ENCODE measurements around the gene ABCG2.

Gene ABCG2

DNA sequence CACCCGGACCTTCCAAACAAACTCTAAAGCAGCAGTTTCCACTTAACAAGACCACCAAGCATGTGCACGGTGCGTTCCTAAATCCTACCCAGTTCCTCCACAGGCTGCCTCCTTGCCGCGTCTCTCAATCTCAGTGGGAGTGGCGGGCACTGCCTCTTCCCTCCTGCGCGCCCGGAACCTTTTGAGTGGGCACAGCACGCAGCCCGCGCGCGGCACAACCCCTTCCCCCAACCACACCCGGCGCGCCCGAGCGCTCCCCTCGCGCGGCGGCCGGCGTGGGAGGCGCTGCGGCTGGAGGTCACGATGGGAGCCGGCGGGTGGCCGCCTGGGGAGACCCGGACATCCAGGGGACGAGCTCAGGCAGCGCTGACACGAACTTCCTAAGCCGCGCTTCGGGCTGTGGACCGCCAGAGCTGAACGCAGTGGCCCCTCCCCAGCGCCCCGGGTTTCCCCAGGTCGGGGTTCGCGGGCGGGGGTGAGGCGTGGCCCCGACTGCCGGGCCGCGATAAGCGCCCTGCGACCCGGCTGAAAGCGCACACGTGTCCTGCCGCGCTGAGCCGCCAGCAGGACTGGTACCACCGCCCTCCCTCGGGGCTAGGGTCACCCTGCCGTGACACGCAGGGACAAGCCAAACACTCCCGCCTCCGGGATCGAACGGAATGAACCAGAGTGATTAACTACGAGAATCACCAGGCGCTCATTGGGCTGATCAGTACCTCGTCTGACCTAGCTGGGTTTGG lies at the start of gene ABCG2:
Gene ABCG2 (minus strand): TSS at position 151 of the 740 bp plus-strand sequence. CDS start 18,644 bp downstream, outside the sequence.
- DNase-seq = peak in 1 of 2 experiments; percentile 28

DNA sequence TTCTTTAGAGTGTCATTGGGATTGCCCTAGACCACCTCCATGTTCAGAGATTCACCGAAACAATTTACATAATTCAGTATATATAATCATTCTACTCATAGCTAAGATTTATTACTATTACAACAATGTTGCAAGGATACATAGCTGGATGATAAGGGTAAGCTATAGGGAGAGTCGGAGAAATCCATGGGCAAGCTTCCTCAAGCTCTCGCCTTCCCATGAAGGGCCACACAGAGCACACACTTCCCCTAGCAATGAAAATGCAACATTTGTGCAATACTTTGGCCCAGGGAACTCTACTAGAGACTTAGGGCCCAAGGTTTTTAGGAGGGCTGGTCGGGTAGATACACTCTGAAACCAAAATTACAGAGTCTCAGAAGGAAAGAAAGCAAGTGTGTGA lies 49.7 kb upstream of the ABCG2 start:
- DNase-seq = no peak

DNA sequence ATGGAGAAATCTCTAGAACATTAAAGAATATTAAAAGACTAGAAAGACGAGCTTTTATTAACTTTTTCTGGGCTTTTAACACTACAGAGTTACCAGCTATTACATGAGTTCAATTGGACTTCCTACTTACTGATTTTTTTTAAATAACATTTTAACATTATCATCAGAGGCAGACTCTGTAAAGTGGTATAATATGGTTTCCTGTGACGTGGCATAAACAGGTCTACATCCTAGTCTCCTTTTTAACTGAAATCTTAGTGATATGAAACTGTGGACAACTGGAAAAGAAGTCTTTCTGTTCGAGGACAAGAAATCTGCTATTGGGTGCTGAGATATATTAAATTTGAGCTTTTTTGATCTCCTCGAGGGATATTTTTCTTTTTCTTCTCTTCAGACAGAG lies 48.7 kb upstream of the ABCG2 start:
- DNase-seq = no peak

DNA sequence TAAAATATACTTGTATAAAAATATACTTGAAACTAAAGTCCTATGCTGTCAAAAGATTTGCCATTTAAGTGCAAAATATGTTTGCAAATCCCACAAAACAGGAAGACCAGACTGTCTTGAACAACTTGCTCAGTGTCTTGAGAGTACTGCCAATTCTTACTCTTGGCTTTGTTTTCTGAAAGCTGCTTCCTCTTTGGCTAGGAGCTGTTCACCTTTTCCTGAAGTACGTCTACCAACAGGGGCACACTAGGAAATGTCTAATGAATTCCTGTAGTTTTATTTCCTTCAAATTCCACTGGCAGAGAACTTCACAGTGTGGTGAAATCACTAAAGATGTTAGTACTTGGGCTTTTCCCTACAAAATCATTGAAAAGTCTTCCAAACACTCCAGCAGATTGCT lies 46.4 kb upstream of the ABCG2 start:
- no peak for DNase-seq

DNA sequence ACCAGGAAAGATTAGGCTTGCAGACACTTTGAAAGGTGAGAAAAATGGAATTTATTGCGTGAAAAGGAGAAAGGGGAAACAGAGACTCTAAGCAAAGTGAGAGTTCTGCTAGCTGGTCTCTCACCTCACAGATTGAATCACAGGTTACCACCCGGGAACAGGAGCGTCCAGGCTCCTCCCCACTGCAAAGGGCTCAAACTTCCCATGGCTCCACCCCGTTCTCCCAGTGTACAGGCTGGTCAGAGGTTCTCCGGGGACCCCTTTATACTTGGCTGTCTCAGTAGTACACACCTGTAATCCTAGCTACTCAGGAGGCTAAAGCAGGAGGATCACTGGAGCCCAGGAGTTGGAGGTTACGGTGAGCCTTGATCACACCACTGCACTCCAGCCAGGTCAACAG lies 44.0 kb upstream of the ABCG2 start:
- DNase-seq = no peak

DNA sequence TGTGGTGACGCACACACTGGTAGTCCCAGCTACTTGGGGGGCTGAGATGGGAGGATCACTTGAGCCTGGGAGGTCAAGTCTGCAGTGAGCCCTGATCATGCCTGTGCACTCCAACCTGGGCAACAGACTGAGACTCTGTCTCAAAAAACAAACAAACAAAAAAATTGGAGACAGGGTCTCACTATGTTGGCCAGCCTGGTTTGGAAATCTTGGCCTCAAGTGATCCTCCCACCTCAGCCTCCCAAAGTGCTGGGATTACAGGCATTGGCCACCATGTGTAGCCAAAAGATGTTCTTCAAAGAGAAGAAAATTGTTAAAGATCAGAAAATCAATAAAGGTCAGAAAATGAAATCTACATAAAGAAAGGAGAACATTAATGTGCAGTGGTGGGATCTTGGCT lies 41.7 kb upstream of the ABCG2 start:
- no peak for DNase-seq

DNA sequence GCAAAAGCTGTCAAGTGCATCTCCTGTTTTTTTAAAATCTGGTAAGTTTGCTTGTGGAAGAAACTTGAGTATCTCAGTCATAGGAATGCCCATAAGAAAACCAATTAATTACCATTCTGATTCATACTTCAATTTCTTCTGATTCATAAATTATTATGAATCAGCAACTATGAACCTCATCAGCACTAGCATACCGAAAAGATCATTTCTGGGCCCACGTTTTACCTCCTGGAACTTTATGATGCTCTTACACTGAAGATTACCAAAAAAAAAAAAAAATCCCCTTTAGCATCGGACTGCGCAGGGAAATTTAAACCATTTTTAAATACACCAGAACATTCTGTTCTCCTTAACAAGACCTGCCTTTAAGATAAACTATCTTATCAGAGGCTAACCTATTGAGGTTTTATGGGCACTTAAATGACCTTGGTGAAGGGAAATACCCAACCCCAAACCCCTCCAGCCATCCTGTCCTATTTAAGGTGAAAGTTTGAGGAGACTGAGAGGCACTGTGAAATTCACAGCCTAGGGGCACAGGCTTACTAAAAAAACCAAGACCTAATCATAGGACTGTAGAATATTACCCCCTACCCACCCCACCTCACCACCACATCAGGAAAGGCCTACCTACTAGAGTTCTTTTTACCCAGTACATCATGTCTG lies 38.2 kb upstream of the ABCG2 start:
- DNase-seq = no peak

DNA sequence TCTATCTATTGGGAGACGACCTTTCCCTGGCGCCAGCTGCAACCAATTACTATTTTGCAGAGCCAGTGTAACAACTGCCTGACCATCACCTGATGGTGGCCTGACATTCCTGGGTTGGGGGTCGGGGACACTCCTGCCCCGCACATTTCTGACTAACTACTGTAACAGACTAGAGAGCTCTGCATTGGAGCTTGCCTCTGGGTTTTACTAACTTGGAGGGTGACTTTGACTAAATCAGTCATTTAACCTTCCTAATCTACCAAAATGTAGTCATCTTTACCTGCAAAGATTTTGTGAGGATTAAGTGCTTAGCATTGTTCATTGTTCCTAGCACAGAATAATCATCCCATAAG lies 37.5 kb upstream of the ABCG2 start:
- DNase-seq = no peak

DNA sequence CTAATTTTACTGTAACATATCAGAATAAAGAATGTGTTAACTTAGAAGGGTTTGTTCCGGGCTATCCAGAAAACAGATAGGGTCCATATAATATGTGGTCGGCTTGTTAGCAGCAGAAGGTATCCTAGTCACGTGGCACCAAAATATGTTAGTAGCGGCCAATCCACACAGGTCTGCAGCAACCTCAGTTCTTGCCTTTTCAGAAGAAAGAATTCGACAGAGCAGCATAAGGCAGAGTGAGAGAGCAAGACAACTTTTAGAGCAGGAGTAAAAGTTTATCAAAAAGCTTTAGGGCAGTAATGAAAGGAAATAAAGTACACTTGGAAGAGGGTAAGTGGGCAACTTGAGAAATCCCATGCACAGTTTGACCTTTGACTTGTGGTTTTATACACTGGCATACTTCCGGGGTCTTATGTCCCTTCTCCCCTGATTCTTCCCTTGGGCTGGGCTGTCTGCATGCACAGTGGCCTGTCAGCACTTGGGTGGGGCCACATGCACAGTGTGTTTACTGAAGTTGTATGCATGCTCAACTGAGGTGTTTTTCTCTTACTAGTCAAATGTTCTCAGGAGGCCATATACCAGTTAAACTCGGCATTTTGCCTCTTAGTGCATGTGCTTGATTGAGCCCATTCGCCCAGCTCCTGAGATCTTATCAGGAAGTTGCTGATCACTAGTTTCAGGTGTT lies 37.0 kb upstream of the ABCG2 start:
- DNase-seq = no peak

DNA sequence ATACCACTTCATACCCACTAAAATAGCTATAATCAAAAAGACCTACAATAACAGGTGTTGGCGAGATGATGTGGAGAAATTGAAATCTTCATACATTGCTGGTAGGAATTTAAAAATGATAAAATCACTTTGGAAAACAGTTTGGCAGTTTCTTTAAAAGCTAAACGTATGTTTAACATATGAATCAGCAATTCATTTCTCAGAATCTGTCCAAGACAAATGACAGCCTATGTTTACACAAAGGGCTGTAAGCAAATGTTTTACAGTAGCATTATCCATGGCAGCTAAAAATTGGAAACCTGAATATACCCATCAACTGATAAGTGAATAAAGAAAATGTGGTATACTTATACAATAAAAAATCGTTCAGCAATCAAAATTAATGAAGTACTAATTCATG lies 33.0 kb upstream of the ABCG2 start:
- DNase-seq = no peak

DNA sequence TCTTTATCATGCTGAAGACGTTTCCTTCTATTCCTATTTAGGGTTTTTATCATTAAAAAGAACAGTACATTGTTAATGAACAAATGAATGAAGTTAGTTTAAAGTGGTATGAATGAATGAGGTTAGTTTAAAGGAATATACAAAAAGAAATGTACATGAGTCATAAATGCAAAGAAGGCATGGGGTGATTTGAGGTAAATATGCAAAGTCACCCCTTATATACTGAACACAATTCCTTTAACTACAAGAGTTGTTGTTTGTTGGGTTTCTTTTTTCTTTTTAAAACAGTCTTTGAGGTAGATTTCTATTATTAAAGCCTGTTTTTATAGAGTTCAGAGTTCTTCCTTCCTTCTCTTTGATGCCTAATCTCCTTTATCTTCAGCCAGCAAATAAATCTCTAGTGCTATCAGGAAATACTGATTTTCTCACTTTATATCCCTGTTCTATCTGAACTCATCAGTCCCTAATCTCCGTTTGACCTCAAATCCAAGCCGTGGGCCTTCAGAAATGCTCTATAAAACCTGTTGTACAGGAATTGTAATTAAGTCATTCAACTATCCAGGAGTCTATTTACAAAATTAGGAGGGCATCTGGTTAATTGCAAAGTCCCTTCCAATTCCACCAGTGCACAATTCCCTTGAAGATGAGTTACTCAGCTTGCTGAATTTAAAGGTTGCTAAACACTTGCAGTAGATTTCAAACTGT lies 31.6 kb upstream of the ABCG2 start:
- DNase-seq = peak in 1 of 2 experiments; percentile 1

DNA sequence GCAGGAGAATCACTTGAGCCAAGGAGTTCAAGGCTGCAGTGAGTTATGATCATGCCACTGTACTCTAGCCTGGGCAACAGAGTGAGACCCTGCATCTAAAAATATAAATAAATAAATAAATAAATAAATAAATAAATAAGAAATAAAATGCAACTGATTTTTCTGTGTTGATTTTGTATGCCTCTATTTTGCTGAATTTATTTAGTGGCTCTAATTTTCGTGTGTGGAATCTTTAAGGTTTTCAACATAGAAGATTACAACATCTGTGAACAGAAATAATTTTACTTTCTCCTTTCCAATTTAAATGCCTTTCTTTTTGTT lies 30.9 kb upstream of the ABCG2 start:
- no peak for DNase-seq

DNA sequence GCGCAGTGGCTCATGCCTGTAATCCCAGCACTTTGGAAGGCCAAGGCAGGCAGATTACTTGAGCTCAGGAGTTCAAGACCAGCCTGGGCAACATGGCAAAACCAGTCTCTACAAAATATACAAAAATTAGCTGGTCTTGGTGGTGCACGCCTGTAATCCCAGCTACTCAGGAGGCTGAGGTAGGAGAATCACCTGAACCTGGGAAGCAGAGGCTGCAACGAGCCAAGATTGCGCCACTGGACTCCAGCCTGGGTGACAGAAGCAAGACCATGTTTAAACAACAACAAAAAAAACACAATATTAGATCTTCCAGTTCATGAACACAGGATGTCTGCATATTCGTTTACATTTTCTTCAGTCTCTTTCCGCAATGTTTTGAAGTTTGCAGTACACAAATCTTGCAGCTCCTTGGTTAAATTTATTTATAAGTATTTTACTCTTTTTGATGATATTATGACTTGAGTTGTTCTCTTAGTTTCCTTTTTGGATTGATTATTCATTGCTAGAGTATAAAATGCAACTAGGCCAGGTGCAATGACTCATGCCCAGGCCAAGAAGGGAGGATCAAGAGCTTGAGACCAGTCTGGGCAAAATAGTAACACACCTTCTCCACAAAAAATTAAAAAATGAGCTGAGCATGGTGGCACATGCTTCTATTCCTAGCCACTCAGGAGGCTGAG lies 30.4 kb upstream of the ABCG2 start:
- DNase-seq = no peak

DNA sequence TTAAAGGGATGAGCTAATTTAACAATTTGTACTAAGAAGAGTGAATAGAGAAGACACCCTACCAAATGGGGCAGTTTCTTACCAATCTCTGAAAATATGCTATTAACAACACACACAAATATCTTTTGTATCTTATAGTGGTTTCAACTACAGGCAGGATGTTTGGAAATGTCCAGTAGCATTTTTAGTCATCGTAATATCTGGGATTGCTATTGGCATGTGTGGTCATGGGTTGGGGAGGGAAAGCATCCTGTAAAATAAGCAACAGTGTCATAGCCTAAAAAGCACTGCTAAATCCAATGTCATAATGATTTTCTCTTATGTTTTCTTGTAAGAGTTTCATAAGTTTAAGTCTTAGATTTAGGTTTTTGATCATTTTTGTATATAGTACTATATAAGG lies 29.3 kb upstream of the ABCG2 start:
- no peak for DNase-seq

DNA sequence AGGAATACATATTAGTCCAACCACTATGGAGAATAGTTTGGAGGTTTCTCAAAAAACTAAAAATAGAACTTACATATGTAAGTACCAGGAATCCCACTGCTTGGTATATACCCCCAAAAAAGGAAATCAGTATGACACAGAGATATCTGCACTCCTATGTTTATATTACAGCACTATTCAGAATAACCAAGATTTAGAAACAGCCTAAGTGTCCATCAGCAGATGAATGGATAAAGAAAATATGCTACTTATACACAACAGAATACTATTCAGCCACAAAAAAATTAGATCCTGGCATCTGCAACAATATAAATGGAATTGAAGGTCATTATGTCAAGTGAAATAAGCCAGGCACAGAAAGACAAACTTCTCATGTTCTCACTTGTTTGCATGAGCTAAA lies 27.5 kb upstream of the ABCG2 start:
- no peak for DNase-seq

DNA sequence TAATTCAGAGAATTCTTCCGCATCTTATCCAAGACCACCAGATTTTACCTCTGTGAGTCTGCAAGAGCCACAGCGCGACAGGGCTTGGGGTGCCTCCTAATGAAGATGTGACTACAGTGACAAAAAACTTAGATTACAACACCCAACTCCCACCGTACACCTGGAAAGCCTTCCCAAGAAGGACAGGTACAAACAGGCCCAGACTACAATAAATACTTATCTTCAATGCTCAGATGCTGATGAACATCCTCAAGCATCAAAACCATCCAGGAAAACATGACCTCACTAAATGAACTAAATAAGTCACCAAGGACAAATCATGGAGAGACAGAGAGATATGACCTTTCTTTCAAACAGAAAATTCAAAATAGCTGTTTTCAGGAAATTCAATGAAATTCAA lies 20.8 kb upstream of the ABCG2 start:
- no peak for DNase-seq

DNA sequence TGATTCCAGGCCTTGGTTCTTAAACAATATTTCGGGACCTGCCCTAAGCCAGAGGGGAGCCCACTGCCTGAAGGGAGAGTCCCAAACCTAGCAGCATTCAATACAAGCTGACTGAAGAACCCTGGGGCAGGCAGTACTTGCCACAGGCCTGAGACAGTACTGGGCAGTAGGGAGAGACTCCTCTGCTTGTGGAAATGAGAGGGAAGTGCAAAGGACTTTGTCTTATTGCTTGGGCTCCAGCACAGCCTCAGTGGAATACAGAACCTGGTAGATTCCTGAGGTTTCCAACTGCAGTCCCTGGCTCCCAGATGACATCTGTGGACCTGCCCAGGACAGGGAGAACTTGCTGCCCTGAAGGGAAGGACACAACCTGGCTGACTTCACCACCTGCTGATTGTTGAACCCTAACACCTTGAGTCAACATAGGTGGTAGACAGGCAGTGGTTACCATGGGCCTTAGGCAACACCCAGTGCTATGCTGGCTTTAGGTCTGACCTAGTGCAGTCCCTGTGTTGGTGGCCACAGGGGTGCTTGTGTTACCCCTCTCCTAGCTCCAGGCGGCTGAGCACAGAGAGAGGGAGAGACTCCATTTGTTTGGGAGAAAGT lies 20.3 kb upstream of the ABCG2 start:
- DNase-seq = no peak

DNA sequence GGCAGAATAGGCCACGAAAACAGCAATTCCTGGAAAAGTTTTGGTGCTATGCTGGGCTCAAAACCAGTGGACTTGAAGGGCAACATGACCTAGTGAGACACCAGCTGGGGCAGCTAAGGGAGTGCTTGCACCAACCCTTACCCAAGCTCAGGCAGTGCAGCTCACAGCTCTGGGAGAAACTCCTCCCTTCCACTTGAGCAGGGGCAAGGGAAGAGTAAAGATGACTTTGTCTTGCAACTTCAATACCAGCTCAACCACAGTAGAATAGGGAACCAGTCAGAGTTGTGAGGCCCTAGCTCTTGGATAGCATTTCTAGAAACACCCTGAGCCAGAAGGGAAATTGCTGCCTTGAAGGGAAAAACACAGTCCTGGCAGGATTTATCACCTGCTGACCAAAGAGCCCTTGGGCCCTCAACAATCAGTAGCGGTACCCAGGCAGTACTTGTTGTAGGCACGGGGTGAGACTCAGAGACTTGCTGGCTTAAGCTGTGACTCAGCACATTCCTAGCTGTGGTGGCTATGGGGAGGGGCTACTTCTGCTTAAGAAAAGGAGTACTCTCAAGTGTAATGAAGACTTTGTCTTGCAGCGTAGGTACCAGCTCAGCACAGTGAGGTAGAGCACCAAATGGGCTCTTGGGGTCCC lies 19.7 kb upstream of the ABCG2 start:
- no peak for DNase-seq

DNA sequence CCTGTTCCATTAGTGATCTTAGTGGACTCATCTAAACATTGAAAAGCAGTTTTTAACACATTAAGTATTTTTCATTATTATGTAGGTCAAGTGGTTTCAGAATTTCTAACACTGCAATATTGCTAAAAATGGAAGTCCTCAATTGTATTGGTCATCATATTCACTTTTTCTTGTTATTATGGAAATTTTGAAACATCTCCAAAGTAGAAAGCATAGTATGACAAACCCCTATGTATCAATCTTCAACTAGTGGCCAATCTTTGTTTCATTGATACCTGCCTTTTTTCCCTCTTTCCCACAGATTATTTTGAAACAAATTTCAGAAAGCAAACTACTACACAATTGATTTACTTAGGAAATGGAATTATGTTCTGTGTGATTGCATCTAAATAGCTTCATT lies 14.5 kb upstream of the ABCG2 start:
- no peak for DNase-seq

DNA sequence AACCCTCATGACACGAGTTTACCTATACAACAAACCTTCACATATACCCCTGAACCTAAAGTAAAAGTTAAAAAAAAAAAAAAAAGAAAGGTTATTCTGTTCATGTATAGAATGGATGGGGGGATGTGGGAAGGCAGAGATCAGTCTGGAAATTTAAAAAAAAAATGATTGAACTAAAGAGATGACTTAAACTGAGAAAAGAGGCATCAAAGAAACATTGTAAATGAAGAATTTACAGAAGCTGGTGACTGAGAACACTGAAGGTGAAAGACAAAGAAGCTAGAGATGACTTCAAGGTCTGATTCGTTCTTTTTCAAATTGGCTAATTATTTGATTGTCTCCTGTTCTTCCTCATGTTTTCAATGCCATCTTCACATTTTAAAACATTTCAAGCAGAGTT lies 12.8 kb upstream of the ABCG2 start:
- DNase-seq = no peak

DNA sequence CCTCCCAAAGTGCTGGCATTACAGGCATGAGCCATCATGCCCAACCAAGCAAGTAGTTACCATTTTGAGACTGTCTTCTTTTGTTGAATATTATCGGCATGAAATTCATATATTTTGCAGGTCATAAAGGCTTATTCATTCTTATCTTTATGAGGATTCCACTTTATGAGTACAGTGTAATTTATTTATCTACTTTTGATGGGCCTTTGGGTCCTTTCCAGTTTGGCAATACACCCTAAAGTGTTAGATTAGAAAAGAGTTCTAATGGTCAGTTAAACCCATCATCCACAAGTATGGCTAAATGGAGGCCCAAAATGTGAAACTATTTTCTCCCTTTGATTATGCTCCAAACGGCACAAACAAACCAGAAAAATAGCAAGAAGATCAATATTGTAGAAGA lies 10.9 kb upstream of the ABCG2 start:
- DNase-seq = no peak

DNA sequence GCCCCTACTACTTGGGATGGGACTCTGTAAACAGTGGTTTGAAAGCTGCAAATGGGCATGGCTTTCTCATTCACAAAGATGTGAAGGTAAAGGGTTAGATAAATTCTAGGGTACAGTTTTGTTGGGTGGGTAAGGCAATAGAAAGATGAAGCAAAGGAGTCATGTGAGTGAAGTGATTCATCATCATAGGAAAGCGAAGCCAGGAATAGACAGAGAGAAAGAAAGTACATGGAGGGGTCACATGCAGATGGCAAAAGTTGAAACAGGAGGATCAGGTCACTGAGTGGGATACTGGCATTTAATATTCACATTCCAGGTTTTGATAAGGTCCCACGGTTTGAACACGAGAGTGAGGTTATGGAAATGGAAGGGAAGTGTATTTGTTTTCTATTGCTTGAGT lies 8.2 kb upstream of the ABCG2 start:
- DNase-seq = no peak
